Astrocyte (in vitro differentiated cells and primary cell): ENCODE data around the gene RBP5.

Experiments
- EZH2 ChIP-seq: IDR thresholded peaks from 2 replicates; pipeline ENCODE4 v1.6.1; 2012; ENCODE audit warnings: mild to moderate bottlenecking, low read length, inconsistent platforms; ENCODE audit not compliant: insufficient read depth
- TF ChIP-seq, protein P1 (sequence below): IDR thresholded peaks from 2 replicates; pipeline ENCODE4 v1.5.1; 2011; ENCODE audit warnings: low read depth, mild to moderate bottlenecking, inconsistent platforms, low read length, moderate library complexity; ENCODE audit not compliant: insufficient read depth

DNA sequence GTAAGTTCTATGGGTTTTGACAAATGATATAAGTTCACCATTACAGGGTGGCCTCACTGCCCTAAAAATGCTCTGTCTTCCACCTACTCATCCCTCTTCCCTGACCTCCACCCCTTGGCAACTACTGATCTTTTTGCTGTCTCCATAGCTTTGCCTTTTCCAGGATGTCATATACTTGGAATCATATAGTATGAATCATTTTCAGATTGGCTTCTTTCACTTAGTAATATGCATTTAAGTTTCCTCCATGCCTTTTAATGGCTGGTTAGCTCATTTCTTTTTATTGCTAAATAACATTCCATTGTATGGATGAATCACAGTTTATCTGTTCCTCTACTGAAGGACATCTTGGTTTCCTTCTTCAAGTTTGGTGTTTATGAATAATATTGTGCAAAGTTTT is 46.8 kb upstream of the RBP5 start:
- no peak for TF ChIP-seq EZH2
- TF ChIP-seq, protein P1, sequence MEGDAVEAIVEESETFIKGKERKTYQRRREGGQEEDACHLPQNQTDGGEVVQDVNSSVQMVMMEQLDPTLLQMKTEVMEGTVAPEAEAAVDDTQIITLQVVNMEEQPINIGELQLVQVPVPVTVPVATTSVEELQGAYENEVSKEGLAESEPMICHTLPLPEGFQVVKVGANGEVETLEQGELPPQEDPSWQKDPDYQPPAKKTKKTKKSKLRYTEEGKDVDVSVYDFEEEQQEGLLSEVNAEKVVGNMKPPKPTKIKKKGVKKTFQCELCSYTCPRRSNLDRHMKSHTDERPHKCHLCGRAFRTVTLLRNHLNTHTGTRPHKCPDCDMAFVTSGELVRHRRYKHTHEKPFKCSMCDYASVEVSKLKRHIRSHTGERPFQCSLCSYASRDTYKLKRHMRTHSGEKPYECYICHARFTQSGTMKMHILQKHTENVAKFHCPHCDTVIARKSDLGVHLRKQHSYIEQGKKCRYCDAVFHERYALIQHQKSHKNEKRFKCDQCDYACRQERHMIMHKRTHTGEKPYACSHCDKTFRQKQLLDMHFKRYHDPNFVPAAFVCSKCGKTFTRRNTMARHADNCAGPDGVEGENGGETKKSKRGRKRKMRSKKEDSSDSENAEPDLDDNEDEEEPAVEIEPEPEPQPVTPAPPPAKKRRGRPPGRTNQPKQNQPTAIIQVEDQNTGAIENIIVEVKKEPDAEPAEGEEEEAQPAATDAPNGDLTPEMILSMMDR, result no peak
